PFSK-1 (cell line): ENCODE data around the gene CEACAM21.

Source experiments
- FOXP2 ChIP-seq: optimal IDR thresholded peaks from 2 replicates; pipeline ENCODE3; 2011; ENCODE audit warnings: borderline replicate concordance, control low read depth, inconsistent platforms; ENCODE audit not compliant: insufficient read depth; ENCODE audit errors: extremely low read length, extremely low read depth
- POLR2AphosphoS5 ChIP-seq: IDR thresholded peaks from 2 replicates; pipeline ENCODE4 v1.6.1; 2012; ENCODE audit warnings: low read depth, mild to moderate bottlenecking, control low read depth, low read length, moderate library complexity
- REST ChIP-seq, 2 experiments: IDR thresholded peaks; 2 replicates each; pipeline versions ENCODE4 v1.6.1 to v1.8.0; 2011 to 2012; ENCODE audit warnings: low read depth in 2 of 2, low read length in 2 of 2, control low read depth in 1 of 2, inconsistent platforms in 1 of 2, mild to moderate bottlenecking in 1 of 2, moderate library complexity in 1 of 2; ENCODE audit not compliant: insufficient read depth in 1 of 2
- SIN3A ChIP-seq: IDR thresholded peaks from 2 replicates; pipeline ENCODE4 v1.6.1; 2012; ENCODE audit warnings: mild to moderate bottlenecking, low read length, moderate library complexity, borderline replicate concordance; ENCODE audit not compliant: insufficient read depth
- TAF1 ChIP-seq: IDR thresholded peaks from 2 replicates; pipeline ENCODE4 v1.6.1; 2012; ENCODE audit warnings: low read length, control low read depth, borderline replicate concordance; ENCODE audit not compliant: insufficient read depth

The CEACAM21 gene

GRCh38 chr19:41626278-41626677 lies 50.3 kb downstream of the CEACAM21 start:
- no peak for TF ChIP-seq TAF1
- no peak for TF ChIP-seq SIN3A
- no peak for TF ChIP-seq POLR2AphosphoS5
- no peak for TF ChIP-seq REST (IDR thresholded peaks at IDR 0.05; ENCODE audit: insufficient read depth in 1 of 2, low read depth in 2 of 2, low read length in 2 of 2)
- no peak for TF ChIP-seq FOXP2

GRCh38 chr19:41626877-41627276 lies 50.9 kb downstream of the CEACAM21 start, which contains the start of gene CEACAM4:
CEACAM4 (minus strand) TSS chr19:41627074; CDS start chr19:41626963, 111 bp downstream.
- TF ChIP-seq TAF1 (no peak), SIN3A (no peak), POLR2AphosphoS5 (no peak), FOXP2 (no peak), REST (IDR thresholded peaks at IDR 0.05; ENCODE audit: insufficient read depth in 1 of 2, low read depth in 2 of 2, low read length in 2 of 2) (no peak)

- TF ChIP-seq TAF1 (no peak), REST (IDR thresholded peaks at IDR 0.05; ENCODE audit: insufficient read depth in 1 of 2, low read depth in 2 of 2, low read length in 2 of 2) (no peak)
Measured at GRCh38 chr19:41627966-41628675, 52.2 kb downstream of the CEACAM21 start.
